Germinal center (tissue), 1 donor: Measurements from ENCODE around the gene SMIM35.

Experiments
- DNase-seq: peaks from one replicate; pipeline ENCODE4 v3.0.0; 2012; ENCODE audit warnings: mixed read lengths, low spot score

The SMIM35 gene

DNA sequence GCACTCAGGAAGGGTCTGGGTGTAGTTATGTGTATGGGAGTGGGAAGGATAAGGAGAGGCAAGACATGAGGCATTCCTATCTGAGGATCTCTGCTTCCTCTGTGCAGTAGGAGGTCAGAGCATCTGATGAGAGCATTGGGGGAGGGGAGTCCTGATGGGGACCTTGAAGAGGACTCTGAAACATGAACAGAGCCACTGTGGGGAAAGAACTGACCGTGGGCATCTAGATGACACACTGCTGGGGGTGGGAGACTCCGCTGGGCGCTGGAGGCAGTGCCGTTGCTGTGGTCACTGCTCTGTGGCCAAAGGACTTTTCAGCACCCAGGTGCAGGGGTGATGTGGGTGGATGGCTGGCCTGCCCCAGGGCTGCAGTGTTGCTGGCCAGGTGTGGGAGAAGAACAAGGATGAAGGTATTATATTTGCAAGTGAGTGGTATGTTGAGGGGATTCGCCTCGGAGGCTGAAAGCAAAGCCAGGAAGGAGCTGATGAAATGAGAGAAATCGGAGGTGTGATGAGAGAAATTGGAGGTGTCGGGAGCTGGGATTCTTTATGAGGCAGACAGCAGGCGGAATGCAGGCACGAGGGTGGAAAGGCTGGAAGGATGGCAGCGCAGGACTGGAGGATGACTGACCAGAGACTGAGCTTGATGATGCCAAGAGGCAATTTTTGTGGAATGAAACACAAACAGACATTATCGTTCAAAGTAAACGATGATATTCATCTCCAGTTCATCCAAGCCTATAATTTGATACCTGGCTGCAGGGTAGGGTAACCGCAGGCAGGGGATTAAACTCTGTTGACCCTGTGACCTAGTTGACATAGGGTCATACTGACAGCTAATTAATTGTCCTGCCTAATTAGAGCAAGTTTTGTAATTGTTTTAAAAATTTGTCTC, 29.3 kb downstream of the SMIM35 start:
- no peak for DNase-seq

DNA sequence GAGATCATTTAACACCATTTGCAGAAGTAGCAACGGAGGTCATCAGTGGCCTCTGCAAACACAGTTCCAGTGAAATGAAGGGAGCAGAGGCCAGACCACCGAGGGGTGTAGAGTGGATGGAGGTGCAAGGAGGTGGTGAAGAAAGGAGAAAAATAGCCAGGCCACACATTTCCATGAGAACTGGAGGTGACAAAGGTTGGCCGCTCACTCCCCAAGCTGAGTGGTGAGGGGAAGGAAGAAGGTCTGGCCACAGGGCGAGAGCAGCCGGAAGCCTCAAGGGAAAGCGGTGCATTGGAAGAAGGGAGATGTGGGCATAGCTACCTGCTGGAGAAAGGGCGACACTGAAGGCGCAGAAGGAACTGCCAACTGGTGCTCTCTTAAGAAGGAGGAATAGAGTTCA, 30.0 kb downstream of the SMIM35 start:
- DNase-seq: no peak

- no peak for DNase-seq
Measured at GRCh38 chr11:118055966-118056365, 30.8 kb downstream of the SMIM35 start.

DNA sequence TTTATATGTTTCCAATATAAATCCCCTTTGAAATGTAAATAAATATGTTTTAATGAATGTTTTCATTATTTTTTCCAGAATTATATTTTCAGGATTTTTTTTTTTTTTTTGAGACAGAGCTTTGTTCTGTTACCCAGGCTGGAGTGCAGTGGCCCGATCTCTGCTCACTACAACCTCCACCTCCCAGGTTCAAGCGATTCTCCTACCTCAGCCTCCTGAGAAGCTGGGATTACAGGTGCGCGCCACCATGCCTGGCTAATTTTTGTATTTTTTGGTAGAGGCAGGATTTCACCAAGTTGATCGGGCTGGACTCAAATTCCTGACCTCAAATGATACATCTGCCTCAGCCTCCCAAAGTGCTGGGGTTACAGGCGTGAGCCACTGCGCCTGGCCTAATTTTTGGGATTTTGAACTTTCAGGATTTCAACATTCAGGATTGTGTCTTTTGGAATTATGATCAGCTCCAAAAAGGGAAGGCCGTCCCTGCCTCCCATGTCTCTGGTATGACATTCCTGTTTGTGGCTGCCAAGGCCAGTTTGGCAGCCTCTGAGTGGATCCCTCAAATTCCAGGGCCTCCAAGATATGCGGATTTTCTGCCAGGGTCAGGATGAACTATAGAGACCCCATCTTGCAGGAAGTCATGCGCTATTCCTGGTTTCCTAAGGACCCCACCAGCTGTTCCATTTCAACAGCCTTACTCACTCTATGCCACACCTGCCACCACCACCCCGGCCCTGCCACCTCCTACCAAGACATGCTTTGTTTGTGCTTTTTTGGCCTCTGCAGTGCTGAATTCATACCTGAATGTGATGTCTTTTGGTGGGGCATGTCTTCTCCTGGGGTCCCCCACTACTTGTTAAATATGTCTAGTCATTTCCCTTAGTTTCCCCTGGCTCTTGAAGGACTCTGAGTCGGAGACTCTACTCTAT, 31.8 kb downstream of the SMIM35 start:
- DNase-seq: no peak

DNA sequence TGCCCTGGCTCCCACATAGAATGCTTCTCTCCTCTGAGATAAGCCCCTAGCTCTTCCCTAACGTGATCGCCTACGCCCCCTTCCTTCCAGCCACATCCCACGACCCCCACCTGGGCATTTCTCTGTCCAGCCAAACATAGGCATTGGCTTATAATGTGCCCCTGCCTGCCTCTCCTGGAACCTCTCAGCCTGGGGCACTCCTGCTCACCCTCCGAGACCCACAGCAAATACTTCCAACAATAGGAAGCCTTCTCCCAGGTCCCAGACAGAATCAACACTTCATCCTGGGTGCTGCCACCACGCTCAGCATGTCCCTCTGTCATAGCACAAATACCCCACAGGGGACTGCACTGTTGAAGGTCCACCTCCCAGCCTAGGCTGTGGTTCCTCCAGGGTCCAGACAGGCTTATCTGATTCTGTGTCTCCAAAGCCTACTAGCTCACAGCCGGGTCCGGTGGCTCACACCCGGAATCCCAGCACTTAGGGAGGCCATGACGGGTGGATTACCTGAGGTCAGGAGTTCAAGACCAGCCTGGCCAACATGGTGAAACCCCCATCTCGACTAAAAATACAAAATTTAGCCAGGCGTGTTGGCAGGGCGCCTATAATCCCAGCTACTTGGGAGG, 34.1 kb downstream of the SMIM35 start:
- DNase-seq: no peak

DNA sequence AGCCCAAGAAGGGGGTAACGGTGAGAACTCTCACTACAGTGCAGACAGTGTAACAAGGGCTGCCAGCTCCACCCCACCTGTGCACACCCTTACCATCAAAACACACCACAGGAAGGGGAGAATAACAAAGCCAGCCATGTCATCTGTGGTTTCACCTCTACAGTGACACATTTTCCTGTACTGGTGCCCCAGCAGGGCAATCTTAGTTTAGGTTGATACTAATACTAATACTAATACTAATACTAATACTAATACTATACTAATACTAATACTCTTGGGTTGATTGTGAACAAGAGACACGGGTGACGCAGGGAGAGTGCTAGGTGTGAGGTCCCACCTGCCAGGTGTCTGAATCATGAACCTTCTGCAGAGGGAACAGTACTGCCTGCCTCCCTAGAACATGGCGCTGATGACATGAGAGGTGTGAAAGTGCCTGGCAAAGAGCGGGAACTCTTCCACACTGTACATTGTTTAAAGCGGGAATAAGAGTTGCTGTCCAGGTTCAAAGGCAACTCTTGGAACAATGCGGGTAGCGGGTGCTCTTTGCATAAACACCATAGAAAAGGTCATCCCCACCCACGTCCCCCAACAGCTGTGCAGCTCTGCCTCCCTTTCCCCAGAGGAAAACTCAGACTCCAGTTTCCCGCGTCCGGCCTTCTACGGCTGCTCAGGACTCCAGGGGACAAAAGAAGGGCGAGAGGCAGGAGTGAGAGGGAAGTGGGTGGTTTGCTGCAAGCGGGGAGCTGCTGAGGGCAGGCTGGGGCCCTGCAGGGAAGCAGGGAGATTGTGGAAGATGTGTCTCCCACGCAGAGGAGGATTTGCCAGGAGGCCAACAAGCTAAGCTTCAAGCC, 34.9 kb downstream of the SMIM35 start:
- no peak for DNase-seq

GRCh38 chr11:118051136-118051610, 35.6 kb downstream of the SMIM35 start:
- no peak for DNase-seq

DNA sequence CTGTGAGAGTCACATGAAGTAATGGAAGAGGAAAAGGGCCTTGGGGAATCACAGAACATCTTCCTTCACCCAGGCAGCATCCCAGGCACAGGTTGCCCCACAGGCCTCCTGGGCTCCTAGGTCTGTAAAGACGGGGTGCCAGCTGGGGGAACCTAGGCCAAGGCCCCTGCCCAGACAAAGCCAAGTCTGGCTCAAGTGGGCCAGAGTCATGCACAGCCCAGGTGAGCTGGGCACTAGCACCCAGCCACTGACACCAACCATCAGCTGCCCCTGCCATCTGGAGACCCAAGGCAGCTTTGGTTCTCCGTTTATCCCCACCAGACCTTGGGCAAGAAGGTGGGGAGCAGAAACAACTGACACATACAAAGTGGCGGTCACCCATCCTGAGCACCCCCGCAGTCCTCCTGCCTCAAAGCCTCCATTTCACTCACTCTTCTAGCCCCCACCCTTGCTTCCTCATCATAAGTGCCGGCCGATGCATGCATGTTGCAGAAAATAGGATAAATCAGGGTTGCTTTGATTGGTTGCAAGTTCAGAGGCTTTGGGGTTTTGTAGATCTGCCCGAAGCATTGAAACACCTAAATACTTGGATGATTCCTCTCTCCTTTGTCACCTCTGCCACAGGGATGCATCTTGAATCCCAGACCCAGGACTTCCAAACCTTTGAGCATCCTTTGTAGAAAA, 36.4 kb downstream of the SMIM35 start:
- DNase-seq: no peak

DNA sequence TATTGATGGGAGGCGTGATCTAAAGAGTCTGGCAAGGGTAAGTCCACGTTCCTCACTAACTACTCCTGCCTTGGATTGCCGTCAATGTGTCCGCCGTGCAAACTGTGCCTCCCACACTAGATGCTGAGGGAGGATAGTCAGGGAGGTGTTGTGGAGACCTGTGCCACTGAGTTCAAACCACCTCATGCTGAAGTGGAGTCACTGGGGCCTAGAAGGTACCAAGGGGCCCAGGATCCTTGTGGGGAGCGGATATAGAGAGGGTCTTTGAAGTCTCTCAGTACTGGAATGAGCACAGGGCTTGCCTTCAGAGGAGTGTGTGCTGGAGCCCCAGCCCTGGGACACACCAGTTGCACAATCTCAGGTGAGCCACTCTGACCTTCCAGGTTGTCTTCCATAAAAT, 37.0 kb downstream of the SMIM35 start:
- DNase-seq: no peak

- DNase-seq: no peak
Measured at GRCh38 chr11:118048472-118049370, 38.0 kb downstream of the SMIM35 start.

DNA sequence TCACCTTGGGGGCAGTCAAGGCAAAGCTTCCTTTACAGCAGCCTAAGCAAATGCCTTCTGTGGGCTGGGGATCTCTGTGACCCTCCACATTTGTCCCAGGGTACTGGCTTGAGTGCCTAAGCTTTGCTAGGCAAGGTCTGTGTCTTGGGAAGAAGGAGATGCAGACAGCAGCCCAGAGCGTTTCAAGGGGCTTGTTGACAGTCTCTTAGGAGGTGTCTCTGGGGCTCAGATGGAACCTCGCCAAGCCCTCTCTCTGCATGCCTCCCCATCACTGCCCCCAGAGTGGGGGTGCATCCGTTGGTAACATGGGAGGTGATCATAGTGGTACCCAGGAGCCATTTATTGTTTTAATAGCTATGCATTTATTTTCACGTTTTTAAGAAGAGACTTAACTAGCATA, 39.0 kb downstream of the SMIM35 start:
- no peak for DNase-seq

GRCh38 chr11:118046964-118047700, 39.6 kb downstream of the SMIM35 start:
- no peak for DNase-seq

- no peak for DNase-seq
Measured at GRCh38 chr11:118046051-118046963, 40.5 kb downstream of the SMIM35 start.

DNA sequence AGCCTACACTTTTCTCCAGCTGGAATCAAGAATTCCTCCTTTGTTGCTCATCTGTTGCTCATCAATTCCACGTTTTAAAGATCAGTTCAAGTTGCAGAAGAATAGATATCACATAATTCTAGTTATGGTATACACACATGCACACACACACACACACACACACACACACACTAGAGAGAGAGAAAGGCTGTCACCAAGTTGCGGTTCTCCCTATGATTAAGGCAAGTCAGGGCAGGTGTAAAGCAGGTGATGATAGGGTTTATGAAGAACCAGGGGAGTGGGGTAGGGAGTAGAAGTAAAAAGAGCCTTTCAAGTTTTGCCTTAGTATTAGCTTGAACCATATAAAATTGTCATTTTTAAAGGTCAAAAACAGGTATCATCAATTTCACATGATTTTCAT, 41.6 kb downstream of the SMIM35 start:
- DNase-seq: no peak

DNA sequence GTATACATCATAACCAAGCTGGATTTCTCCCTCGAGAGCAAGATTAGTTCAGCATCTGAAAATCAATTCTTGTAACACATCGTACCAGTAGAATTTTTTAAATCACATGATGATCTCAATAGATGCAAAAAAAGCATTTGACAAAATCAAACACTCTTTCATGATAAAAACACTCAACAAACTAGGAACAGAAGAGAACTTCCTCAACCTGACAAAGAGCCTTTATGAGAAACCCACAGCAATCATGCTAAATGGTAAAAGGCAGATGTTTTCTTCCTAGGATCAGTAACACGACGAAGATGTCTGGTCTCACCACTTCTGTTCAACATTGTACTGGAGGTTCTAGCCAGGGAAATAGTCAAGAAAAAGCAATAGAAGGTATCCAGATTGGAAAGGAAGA, 44.0 kb downstream of the SMIM35 start:
- DNase-seq: no peak

DNA sequence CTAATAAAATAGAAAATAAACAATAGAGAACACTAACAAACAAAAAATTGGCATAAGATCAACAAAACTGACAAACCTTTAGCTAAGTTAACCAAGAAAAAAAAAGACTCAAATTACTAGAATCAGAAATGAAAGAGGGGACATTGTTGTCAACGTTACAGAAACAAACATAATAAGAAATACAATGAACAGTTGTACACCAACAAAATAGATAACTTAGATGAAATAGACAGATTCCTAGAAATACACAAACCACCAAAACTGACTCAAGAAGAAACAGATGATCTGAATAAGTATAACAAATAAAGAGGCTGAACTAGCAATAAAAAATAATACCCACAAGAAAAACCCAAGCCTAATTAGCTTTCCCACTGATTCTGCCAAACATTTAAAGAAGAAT, 44.6 kb downstream of the SMIM35 start:
- no peak for DNase-seq

DNA sequence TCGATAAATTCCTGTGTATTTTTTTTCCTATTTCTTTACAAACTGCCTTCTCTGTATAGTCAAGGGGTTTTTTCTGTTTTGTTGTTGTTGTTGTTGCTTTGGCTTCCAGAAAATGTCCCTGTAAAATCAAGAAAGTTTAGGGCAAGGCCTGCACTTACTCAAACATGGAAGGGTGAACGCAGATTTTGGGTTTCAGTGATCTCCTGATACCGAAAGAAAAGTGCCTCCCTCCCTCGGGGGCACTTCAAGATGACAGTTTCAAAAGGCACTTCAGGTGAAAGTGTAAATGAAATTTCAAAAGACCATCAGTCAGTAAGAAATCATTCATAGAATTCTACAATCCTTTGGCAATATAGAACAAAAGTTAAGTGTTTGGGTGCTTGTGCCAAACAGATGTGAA, 53.3 kb downstream of the SMIM35 start:
- DNase-seq: no peak

GRCh38 chr11:118028626-118029025, 58.1 kb downstream of the SMIM35 start:
- DNase-seq: no peak
